CD4-positive, alpha-beta T cell (primary cell): ENCODE measurements around the gene S100A5. TPM values are rescaled to one million over a fixed set of nuclear protein-coding genes. Genes with fewer than 3 reads are reported as not detected.

Source experiments
- ATAC-seq: fragments of 200-7000 bp; cut with Tn5 transposase; one replicate; pipeline ENCODE4 v1.10.0; 2022; ENCODE audit warnings: mild to moderate bottlenecking; ENCODE audit not compliant: poor library complexity
- CTCF ChIA-PET: fragments of 350-600 bp; sonication (Branson Sonifier 250); formaldehyde crosslinking; loops from one replicate; lab custom pipeline; 2021; ENCODE audit warnings: antibody characterized with exemption, inconsistent platforms; lab: Charles Lee
- POLR2A ChIA-PET: fragments of 350-600 bp; sonication (Branson Sonifier 250); formaldehyde crosslinking; loops from one replicate; lab custom pipeline; 2021; ENCODE audit warnings: antibody characterized with exemption, inconsistent platforms; lab: Charles Lee
- DNase-seq, 14 experiments: peaks; one replicate each; pipeline ENCODE4 v3.0.0-alpha.2; 2013 to 2020; ENCODE audit warnings: mixed read lengths in 2 of 14
- H3K27ac ChIP-seq, 2 donors: one replicate each; pipeline versions ENCODE4 v1.5.1 to v1.7.0; 2013; ENCODE audit warnings: low read length in 2 of 2, low read depth in 1 of 2, mild to moderate bottlenecking in 1 of 2
- H3K27me3 ChIP-seq, 2 experiments: 1 replicate in 1 of 2; 2 replicates in 1 of 2; pipeline versions ENCODE4 v1.6.1 to v1.7.0; 2013; ENCODE audit warnings: low read length in 2 of 2, control low read depth in 1 of 2, mild to moderate bottlenecking in 1 of 2, moderate library complexity in 1 of 2; ENCODE audit not compliant: insufficient read depth in 2 of 2, control insufficient read depth in 1 of 2
- H3K36me3 ChIP-seq: one replicate; pipeline ENCODE4 v1.6.1; 2013; ENCODE audit warnings: low read length, control low read depth; ENCODE audit not compliant: insufficient read depth
- H3K4me1 ChIP-seq: one replicate; pipeline ENCODE4 v1.6.1; 2013; ENCODE audit warnings: low read length, control low read depth; ENCODE audit not compliant: insufficient read depth
- H3K4me3 ChIP-seq: one replicate; pipeline ENCODE4 v1.5.1; 2013; ENCODE audit warnings: mild to moderate bottlenecking, low read length, moderate library complexity
- H3K9me3 ChIP-seq, 2 experiments: 1 replicate in 1 of 2; 2 replicates in 1 of 2; pipeline versions ENCODE4 v1.6.1 to v1.7.0; 2013; ENCODE audit warnings: low read length in 2 of 2, mild to moderate bottlenecking in 2 of 2, control low read depth in 1 of 2, moderate library complexity in 1 of 2; ENCODE audit not compliant: control insufficient read depth in 1 of 2, insufficient read depth in 1 of 2
- H3K27ac Mint-ChIP-seq: one replicate; pipeline ENCODE4 v1.8.0; 2020; ENCODE audit warnings: mixed read lengths
- H3K27me3 Mint-ChIP-seq: one replicate; pipeline ENCODE4 v1.8.0; 2021; ENCODE audit warnings: mixed read lengths
- H3K36me3 Mint-ChIP-seq: one replicate; pipeline ENCODE4 v1.8.0; 2021; ENCODE audit warnings: low read depth, mixed read lengths
- H3K4me1 Mint-ChIP-seq: one replicate; pipeline ENCODE4 v1.8.0; 2021; ENCODE audit warnings: low read depth, mixed read lengths
- H3K4me3 Mint-ChIP-seq: one replicate; pipeline ENCODE4 v1.8.0; 2020; ENCODE audit warnings: mild to moderate bottlenecking, mixed read lengths
- H3K9me3 Mint-ChIP-seq: one replicate; pipeline ENCODE4 v1.8.0; 2020; ENCODE audit warnings: mixed read lengths
- intact Hi-C, 2 experiments: fragments of 100-400 bp; cut with DNase I in 1 of 2; cut with micrococcal nuclease in 1 of 2; formaldehyde crosslinking; loops; one replicate each; pipeline versions ENCODE4 v1.15.1 to v1.9.0; 2023 to 2025; cut with DNase I, micrococcal nuclease
- total RNA-seq, 174 experiments: library from RNA in 2 of 174; stranded (reverse) in 2 of 174; gene quantifications; one replicate each; pipeline ENCODE4 v1.2.3 and lab custom pipeline; 2021 to 2026
- TF ChIP-seq, protein P1 (sequence below): fragments of 200-600 bp; IDR thresholded peaks from one replicate; pipeline ENCODE4 v1.8.0; 2022; ENCODE audit warnings: antibody characterized with exemption, mild to moderate bottlenecking

S100A5 gene
- total RNA-seq, 2 experiments from 2014 or later: 0.80 to 1.3 TPM

DNA sequence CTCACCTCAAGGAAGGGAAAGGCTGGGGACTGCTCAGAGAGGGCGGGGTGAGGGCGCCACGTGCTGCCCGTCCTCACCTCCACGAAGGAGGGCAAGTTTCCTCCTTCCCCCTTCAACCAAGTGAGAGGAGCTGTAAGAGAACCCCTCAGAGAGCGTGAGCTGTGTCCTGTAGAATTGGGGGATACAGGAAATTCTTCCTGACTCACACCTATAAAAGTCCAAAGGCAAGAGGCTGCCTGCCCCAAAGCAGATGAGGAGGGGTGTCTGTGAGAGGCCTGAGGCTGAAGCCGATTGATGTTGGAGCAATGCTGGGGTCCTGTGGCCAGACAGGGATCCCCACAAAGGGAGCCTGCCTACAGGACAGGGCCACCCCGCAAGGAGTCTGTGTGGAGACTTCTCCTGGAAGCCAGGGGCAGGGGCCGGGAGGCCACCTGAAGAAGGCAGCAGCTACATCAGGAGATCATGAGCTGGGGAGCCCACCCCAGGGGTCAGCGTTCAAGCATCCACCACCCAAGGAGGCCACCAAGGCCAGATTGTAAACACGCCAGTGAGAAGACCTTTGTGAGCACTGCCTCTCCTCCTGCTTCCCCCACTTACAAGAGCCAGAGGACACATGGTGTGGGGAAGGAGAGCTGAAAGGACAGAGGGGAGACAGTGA, 32.7 kb downstream of the S100A5 start:
- H3K4me3 ChIP-seq: no peak overlapping the region
- ChIA-PET CTCF (interaction anchor here (6.6 kb wide), 1 partner anchor 61 kb away, joined by 36 read pairs; no protein-coding TSS in a partner anchor), POLR2A (no interaction called here)
- no peaks in the 10 kb centered on the region for H3K36me3 Mint-ChIP-seq
- no peaks in the 10 kb centered on the region for H3K27me3 Mint-ChIP-seq
- H3K36me3 ChIP-seq: no peaks in the 10 kb centered on the region
- ATAC-seq (no peak), DNase-seq (no peak)
- no peaks in the 10 kb centered on the region for H3K9me3 Mint-ChIP-seq
- intact Hi-C loops: loop anchor here in 1 of 2 experiments (2.0 kb wide), 1 partner anchor 479 kb away; the partner anchor contains the start of gene RAB13
- no peak overlapping the region for H3K27ac Mint-ChIP-seq
- no peak overlapping the region for H3K4me3 Mint-ChIP-seq
- H3K4me1 Mint-ChIP-seq: peaks cover 8% of the 10 kb centered on the region
- no peak overlapping the region for H3K27ac ChIP-seq
- no peaks in the 10 kb centered on the region for H3K27me3 ChIP-seq
- H3K4me1 ChIP-seq: peaks cover 7% of the 10 kb centered on the region
- no peaks in the 10 kb centered on the region for H3K9me3 ChIP-seq
- TF ChIP-seq, protein P1, sequence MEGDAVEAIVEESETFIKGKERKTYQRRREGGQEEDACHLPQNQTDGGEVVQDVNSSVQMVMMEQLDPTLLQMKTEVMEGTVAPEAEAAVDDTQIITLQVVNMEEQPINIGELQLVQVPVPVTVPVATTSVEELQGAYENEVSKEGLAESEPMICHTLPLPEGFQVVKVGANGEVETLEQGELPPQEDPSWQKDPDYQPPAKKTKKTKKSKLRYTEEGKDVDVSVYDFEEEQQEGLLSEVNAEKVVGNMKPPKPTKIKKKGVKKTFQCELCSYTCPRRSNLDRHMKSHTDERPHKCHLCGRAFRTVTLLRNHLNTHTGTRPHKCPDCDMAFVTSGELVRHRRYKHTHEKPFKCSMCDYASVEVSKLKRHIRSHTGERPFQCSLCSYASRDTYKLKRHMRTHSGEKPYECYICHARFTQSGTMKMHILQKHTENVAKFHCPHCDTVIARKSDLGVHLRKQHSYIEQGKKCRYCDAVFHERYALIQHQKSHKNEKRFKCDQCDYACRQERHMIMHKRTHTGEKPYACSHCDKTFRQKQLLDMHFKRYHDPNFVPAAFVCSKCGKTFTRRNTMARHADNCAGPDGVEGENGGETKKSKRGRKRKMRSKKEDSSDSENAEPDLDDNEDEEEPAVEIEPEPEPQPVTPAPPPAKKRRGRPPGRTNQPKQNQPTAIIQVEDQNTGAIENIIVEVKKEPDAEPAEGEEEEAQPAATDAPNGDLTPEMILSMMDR: no peak

DNA sequence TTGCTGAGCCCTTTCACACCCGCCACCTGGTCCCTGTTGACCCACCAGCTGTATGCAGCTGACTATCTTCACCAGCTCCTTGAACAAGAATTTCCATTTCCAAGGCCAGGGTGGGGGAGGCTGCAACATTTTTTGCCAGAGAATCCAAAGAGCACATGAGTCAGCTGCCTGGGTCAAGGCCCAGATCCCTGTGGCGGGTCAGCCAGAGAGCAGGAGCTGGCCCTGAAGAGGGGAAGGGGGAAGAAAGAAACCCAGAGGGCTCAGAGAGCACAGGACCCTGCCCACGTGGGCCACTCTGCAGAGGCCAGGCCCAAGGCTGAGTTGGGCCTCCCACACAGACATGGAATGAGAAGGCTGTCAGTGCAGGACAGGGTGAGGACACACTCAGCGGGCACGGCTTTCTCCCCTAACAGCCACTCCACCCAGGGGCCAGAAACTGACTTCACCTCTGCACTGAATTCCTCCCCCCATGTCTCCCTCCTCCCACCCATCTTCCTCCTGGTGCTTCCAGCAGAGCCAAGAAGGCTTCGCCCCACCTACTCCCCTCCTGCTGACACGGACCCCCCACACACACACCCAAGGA, 33.8 kb downstream of the S100A5 start:
- H3K27me3 ChIP-seq: no peaks in the 10 kb centered on the region
- no peak overlapping the region for H3K27ac Mint-ChIP-seq
- H3K9me3 Mint-ChIP-seq: no peaks in the 10 kb centered on the region
- POLR2A ChIA-PET: no interaction called here
- no peaks in the 10 kb centered on the region for H3K36me3 ChIP-seq
- H3K4me3 Mint-ChIP-seq: no peak overlapping the region
- no peak for DNase-seq
- peaks cover 7% of the 10 kb centered on the region for H3K4me1 ChIP-seq
- TF ChIP-seq, protein P1: no peak
- no peak for ATAC-seq
- H3K9me3 ChIP-seq: no peaks in the 10 kb centered on the region
- no peaks in the 10 kb centered on the region for H3K36me3 Mint-ChIP-seq
- no peak overlapping the region for H3K4me3 ChIP-seq
- no peaks in the 10 kb centered on the region for H3K27me3 Mint-ChIP-seq
- H3K27ac ChIP-seq: no peak overlapping the region
- intact Hi-C loops: no loop called here
- CTCF ChIA-PET: no interaction called here
- peaks cover 8% of the 10 kb centered on the region for H3K4me1 Mint-ChIP-seq

DNA sequence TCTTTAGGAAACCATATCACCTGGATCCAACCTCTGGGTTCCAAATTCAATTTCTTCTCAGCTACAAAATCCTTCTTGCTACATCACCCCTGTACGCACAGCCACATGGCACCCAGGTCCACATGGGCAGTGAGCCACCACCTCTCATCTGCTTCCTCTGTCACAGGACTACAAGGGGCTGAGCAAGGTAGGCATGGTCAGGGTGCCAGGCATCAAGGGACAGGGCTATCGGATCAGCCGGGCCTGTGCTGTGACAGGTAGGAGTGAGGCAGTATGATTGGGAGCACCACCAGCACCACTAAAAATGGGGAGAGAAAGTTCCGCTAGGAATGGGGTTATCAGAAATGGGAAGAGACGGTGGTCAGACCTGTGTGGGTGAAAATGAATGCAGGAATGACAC, 34.3 kb downstream of the S100A5 start:
- Mint-ChIP-seq H3K9me3 (no peaks in the 10 kb centered on the region), H3K36me3 (no peaks in the 10 kb centered on the region), H3K27me3 (no peaks in the 10 kb centered on the region), H3K27ac (no peak overlapping the region), H3K4me3 (no peak overlapping the region), H3K4me1 (peaks cover 7% of the 10 kb centered on the region)
- H3K4me3 ChIP-seq: no peak overlapping the region
- ChIA-PET CTCF (no interaction called here), POLR2A (no interaction called here)
- no peaks in the 10 kb centered on the region for H3K36me3 ChIP-seq
- no peaks in the 10 kb centered on the region for H3K9me3 ChIP-seq
- intact Hi-C loops: no loop called here
- DNase-seq (no peak), ATAC-seq (no peak)
- no peaks in the 10 kb centered on the region for H3K27me3 ChIP-seq
- TF ChIP-seq, protein P1: no peak
- peaks cover 7% of the 10 kb centered on the region for H3K4me1 ChIP-seq
- H3K27ac ChIP-seq: no peak overlapping the region
